Kidney epithelial cell (primary cell): ENCODE data around the gene BIRC7. TPM values are rescaled to one million over a fixed set of nuclear protein-coding genes. Genes with fewer than 3 reads are reported as not detected.
"Not testable (repeated sequence)": the region's sequence is repeated elsewhere in the genome, so short reads cannot be mapped to it uniquely, and the experiment has no call there.

Source experiments
- DNase-seq: peaks from one replicate; pipeline ENCODE4 v3.0.0-alpha.2; 2010; ENCODE audit warnings: low read depth
- H3K27me3 ChIP-seq: 2 replicates; pipeline ENCODE4 v1.6.0; 2011; ENCODE audit warnings: low read length; ENCODE audit not compliant: control insufficient read depth, insufficient read depth
- H3K36me3 ChIP-seq: 2 replicates; pipeline ENCODE4 v1.5.1; 2011; ENCODE audit warnings: low read length; ENCODE audit not compliant: control insufficient read depth, insufficient read depth
- H3K4me3 ChIP-seq: 2 replicates; pipeline ENCODE4 v1.5.1; 2011; ENCODE audit warnings: low read depth, mild to moderate bottlenecking, control low read depth, low read length
- CTCF ChIP-seq: IDR thresholded peaks from 2 replicates; pipeline ENCODE4 v1.5.1; 2011; ENCODE audit warnings: mild to moderate bottlenecking, moderate library complexity, low read length, control low read depth, inconsistent platforms; ENCODE audit not compliant: insufficient read depth, poor library complexity, severe bottlenecking
- total RNA-seq: library from RNA; depleted of rRNA; stranded (reverse); fragments of >200 nt; gene quantifications from 2 replicates; pipeline ENCODE4 v1.2.3, GENCODE V29; 2015

BIRC7 gene
- total RNA-seq, 1 donor from 2014 or later, result 12.8 TPM

- no peak for DNase-seq
- no peak for TF ChIP-seq CTCF
- H3K36me3 ChIP-seq, result no peaks in the 10 kb centered on the region
These were observed 16.3 kb upstream of the BIRC7 start for GRCh38 chr20:63219447-63219821.

DNA sequence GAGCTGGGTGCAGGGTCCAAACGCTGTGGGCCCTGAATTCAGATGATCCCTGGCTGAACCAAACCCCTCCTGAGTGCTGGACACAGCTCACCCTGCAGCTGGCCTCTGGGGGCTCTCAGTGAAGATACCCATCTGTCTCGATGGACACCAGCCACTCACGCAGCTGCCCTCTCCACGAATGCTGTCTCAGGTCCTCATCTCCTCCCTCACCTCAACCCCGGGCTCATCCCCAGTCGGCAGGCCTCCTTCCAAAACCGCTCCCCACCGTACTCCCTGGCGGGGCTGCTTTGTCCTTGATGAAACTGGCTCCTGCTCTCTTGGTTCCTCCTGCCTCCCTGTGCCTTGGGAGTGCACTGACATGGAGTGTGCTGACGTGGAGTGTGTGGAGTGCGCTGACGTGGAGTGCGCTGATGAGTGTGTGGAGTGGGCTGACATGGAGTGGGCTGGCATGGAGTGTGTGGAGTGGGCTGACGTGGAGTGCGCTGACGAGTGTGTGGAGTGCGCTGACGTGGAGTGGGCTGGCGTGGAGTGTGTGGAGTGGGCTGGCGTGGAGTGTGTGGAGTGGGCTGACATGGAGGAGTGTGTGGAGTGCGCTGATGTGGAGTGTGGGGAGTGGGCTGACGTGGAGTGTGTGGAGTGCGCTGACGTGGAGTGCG lies 15.7 kb upstream of the BIRC7 start:
- Histone ChIP-seq H3K4me3 (no peak overlapping the region), H3K36me3 (no peaks in the 10 kb centered on the region), H3K27me3 (peaks cover 13% of the 10 kb centered on the region)
- no peak for DNase-seq
- TF ChIP-seq CTCF, result no peak

More at GRCh38 chr20:63219447-63219821, 16.3 kb upstream of the BIRC7 start:
- H3K4me3 ChIP-seq, result no peak overlapping the region
- H3K27me3 ChIP-seq, result peaks cover 13% of the 10 kb centered on the region

DNA sequence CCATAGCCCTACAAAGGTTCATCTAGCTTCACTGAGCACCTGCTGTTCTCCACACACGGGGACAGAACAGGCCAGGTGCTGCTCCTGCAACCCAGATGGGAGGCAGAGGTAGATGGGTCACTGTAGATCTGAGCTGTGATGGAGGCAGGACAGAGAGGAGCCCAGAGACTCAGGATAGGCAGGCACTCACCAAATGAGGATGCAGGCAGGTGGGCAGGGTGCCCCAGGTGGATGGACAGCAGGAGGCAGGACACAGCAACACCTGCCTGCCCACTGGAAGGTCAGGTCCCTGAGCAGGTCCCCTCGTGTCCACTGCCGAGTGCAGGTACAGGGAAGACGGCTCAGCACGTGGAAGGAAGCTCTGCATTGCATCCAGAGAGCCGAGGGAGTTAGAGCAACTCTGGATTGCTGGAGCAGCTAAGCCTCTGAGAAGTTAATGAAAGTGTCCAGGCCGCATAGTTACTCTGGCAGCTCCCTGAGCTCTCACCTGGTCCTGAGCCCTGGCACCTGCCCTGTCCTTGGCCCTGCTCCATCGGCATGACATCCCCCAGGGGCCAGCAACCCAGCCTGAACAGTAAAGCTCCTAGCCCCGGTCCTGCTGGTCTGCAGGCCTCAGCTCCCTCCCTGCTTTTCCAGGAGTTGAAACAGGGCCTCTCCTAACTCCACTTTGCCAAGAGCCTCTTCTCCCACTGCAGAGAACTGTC lies 14.9 kb upstream of the BIRC7 start:
- peaks cover 13% of the 10 kb centered on the region for H3K27me3 ChIP-seq
- TF ChIP-seq CTCF, result no peak

GRCh38 chr20:63221400-63222053 lies 14.2 kb upstream of the BIRC7 start:
- peaks cover 13% of the 10 kb centered on the region for H3K27me3 ChIP-seq
- not testable (repeated sequence) for H3K4me3 ChIP-seq, DNase-seq, H3K36me3 ChIP-seq

More for the DNA sequence above, 14.9 kb upstream of the BIRC7 start:
- no peak overlapping the region for H3K4me3 ChIP-seq
- no peaks in the 10 kb centered on the region for H3K36me3 ChIP-seq
- DNase-seq, result no peak

DNA sequence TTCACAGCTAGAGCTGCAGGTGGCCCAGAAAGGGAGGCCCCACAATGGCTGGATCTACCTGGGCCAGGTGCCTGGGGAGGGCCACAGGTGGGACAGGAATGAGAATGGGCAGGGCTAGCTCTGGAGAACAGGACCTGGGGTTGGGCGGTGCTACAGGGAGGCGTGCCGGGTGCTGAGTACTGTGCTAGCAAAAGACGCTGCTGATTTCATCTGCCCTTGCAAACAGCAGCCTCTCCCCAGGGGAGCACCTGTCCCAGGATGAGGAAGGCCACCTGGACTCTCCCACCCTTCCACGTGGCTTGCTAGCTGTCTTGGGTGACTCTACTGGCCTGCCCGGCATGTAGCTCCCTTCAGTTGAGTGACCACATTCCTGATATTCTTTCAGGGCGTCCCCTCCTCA lies 13.2 kb upstream of the BIRC7 start:
- H3K27me3 ChIP-seq, result peaks cover 13% of the 10 kb centered on the region
- TF ChIP-seq CTCF, result no peak
- no peaks in the 10 kb centered on the region for H3K36me3 ChIP-seq
- DNase-seq, result no peak
- no peak overlapping the region for H3K4me3 ChIP-seq

GRCh38 chr20:63223121-63223825 lies 12.4 kb upstream of the BIRC7 start:
- DNase-seq, result no peak

More at GRCh38 chr20:63223121-63223825, 12.4 kb upstream of the BIRC7 start:
- no peaks in the 10 kb centered on the region for H3K36me3 ChIP-seq
- TF ChIP-seq CTCF, result peak; percentile 88
- no peak overlapping the region for H3K4me3 ChIP-seq
- H3K27me3 ChIP-seq, result peaks cover 13% of the 10 kb centered on the region
